Stimulated activated CD4-positive, alpha-beta T cell treated with anti-CD3 and anti-CD28 coated beads, Interleukin-15, amount 100 ng/mL, for 1 hour (primary cell): ENCODE measurements around the gene RPS14.

Experiments
- DNase-seq, 2 donors: peaks; one replicate each; pipeline ENCODE4 v3.0.0-alpha.2; 2020; ENCODE audit warnings: low read depth in 1 of 2, low spot score in 1 of 2

RPS14 gene

GRCh38 chr5:150449517-150450339 is at the start of gene RPS14:
TSS of gene RPS14 (minus strand) at chr5:150449739. CDS start at chr5:150447733, 2,006 bp downstream.
- peak; percentile 89 for DNase-seq

GRCh38 chr5:150498971-150499370 is 49.4 kb upstream of the RPS14 start:
- DNase-seq = no peak

GRCh38 chr5:150498501-150498900 is 49.0 kb upstream of the RPS14 start:
- DNase-seq = no peak

DNA sequence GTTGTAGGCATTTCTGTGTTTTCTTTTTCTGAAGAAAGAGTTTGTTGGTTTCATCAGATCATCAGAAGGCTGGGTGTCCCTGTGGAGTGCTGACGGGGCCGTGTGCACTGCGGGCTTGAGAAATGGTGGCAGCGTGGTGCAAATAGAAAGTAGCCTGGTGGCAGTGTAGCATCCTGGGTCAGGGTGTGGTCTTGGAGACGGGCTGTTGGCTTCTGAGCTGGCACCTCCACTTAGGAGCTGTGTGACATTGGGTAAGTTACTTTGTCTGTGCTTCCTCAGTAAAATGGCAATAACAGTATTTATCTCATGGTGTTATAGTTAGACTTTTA is 48.4 kb upstream of the RPS14 start:
- no peak for DNase-seq

GRCh38 chr5:150497274-150497988 is 47.9 kb upstream of the RPS14 start:
- DNase-seq = no peak

DNA sequence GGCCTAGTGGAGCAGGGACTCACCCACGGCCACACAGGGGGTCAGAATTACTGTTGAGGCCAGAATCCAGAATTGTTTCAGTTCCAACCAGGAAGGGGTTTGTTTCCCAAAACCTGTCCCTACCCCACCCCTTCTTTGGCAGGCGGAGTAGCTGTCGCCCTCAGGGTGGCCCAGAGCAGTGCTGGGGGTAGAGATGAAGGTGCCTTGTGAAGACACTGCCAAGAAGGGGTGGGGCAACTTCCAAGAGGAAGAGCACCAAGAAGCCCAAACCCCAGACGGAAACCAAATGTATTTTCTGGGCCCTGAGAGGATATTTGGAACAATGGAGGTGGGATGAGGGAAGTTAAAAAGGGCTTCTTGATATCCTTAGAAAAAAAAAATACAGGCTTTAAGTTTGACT is 47.0 kb upstream of the RPS14 start:
- no peak for DNase-seq

- no peak for DNase-seq
Measured at GRCh38 chr5:150496098-150496497, 46.6 kb upstream of the RPS14 start.

- DNase-seq = no peak
Measured at GRCh38 chr5:150492621-150493020, 43.1 kb upstream of the RPS14 start.

DNA sequence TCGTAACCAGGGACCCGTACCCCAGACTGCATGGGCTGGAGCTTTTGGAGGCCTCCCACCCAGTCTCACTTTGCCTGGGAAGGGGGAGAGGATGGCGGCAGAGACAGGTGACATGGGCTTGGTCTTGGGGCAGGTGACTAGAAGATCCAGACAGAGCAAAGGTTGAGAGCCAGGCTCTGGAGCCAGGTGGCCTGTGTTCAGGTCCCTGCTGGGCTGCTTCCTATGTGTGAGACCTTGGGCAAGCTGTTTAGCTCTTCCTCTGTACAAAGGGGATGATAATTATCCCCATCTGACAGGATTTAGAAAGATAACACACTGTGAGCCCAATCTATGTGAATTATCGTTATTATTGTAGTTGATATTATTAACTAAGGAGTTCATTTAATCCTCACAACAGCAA is 42.3 kb upstream of the RPS14 start:
- no peak for DNase-seq

DNA sequence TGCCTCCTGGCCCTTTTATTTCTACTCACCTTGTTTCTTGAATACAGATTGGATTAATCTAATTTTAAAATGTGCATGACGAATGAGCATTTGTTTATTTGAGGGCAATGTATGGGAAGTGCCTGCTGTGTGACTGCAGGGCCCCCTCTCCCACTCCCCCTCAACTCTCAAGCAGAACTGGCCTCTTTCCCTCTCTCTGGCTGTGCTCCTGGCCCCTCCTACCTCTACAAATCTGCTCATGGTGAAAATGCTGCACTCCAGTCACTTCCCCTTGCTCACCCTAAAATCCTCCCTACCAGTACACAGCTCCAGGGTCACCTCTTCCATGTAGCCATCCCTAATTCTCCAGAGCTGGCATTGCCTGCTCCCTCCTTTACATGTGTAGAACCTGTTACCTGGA is 41.2 kb upstream of the RPS14 start:
- DNase-seq = no peak

- DNase-seq = no peak
Measured at GRCh38 chr5:150490296-150490669, 40.7 kb upstream of the RPS14 start.

GRCh38 chr5:150489360-150490295 is 40.1 kb upstream of the RPS14 start:
- DNase-seq = no peak

- no peak for DNase-seq
Measured at GRCh38 chr5:150488519-150489359, 39.2 kb upstream of the RPS14 start.

- DNase-seq = no peak
Measured at GRCh38 chr5:150487199-150488061, 37.9 kb upstream of the RPS14 start.

GRCh38 chr5:150486402-150487198 is 37.1 kb upstream of the RPS14 start:
- DNase-seq = peak; percentile 13 to 42

DNA sequence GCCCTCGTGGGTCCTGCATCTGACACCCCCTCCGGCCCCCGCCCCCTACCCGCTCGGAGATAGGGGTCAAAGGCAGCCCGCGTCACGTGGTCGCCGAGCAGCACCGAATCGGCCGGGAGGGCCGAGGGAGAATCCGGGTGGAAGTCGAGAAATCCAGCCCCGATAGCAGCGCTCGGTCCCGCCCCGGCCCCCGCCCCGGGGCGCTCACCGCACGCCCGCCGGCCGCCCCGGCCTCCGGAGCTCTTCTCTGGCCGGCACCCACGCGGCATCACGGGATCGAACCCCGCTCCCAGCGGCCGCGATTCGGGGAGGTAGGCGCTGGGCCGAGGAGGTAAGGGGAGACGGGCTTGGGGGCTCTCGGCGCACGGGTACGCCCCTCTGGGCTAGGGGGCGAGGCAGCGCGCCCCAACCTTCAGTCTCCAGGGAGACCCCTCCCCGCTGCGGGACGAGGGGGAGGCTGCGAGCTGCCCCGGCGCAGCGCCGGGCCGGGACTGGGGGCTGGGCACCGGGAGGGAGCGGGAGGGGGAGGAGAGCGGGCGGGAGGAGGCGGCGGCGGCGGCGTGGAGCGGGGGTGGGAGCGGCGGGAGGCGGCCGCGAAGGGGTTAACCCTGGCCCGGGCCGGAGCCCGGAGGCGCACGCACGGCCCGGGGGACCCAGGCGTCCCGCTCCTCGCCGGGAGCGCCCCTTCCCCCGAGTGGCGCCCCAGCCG is 36.3 kb upstream of the RPS14 start:
- peak in 1 of 2 donors; percentile 3 for DNase-seq

GRCh38 chr5:150484964-150485692 is 35.6 kb upstream of the RPS14 start:
- no peak for DNase-seq

DNA sequence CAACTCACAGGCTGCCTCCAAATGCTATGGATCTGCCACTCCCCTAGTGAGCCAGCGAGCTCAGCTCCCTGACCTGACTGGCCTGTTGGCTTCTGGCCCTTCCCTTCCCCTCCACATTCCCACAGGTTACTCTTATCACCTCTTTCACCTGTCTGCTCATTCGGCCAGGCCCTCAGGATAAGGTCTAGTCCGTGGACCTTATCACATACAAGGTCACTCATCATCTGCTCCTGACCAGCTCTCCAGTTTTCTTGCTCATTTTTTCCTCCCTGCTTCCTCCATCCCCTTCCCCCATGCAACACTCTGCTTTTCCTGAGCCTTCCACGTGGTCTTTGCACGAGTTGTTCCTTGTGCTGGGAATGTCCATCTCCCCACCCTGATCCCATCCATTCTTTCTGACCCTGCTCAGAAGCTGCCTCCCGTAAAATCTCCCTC is 32.5 kb upstream of the RPS14 start:
- no peak for DNase-seq
